Keratinocyte (primary cell): ENCODE measurements around the gene FRMD6. TPM values are rescaled to one million over a fixed set of nuclear protein-coding genes. Genes with fewer than 3 reads are reported as not detected.

Source experiments
- DNase-seq: peaks from one replicate; pipeline ENCODE4 v3.0.0-alpha.2; 2011; ENCODE audit warnings: low read depth, missing footprints, low spot score
- FAIRE-seq: peaks from 2 replicates; lab custom pipeline; 2011; peaks lifted over from hg19 to GRCh38; lab: Jason Lieb, UNC
- H2AFZ ChIP-seq: 2 replicates; pipeline ENCODE4 v1.6.0; 2012; ENCODE audit warnings: low read length, control low read depth, inconsistent platforms; ENCODE audit not compliant: control insufficient read depth
- H3K27ac ChIP-seq: 2 replicates; pipeline ENCODE4 v1.5.1; 2011; ENCODE audit warnings: low read length; ENCODE audit not compliant: control insufficient read depth, insufficient read depth
- H3K27me3 ChIP-seq: 3 replicates; pipeline ENCODE4 v1.6.0; 2011; ENCODE audit warnings: low read length; ENCODE audit not compliant: control insufficient read depth, insufficient read depth; ENCODE audit errors: extremely low read depth
- H3K36me3 ChIP-seq, 2 experiments: 2 replicates in 1 of 2; 3 replicates in 1 of 2; pipeline ENCODE4 v1.5.1; 2011; ENCODE audit warnings: low read length in 2 of 2, mild to moderate bottlenecking in 1 of 2; ENCODE audit not compliant: control insufficient read depth in 2 of 2, insufficient read depth in 2 of 2; ENCODE audit errors: extremely low read depth in 1 of 2
- H3K4me1 ChIP-seq: 3 replicates; pipeline ENCODE4 v1.5.1; 2011; ENCODE audit warnings: low read length; ENCODE audit not compliant: control insufficient read depth, insufficient read depth; ENCODE audit errors: extremely low read depth
- H3K4me2 ChIP-seq: 3 replicates; pipeline ENCODE4 v1.6.0; 2011; ENCODE audit warnings: low read depth, low read length; ENCODE audit not compliant: control insufficient read depth, insufficient read depth; ENCODE audit errors: extremely low read depth
- H3K4me3 ChIP-seq, 3 experiments: fragments of 200-600 bp in 1 of 3; sonication (generic) in 1 of 3; 2 replicates in 2 of 3; 3 replicates in 1 of 3; pipeline ENCODE4 v1.5.1; 2011 to 2016; ENCODE audit warnings: low read length in 3 of 3, mild to moderate bottlenecking in 3 of 3, control low read depth in 2 of 3, inconsistent platforms in 1 of 3, low read depth in 1 of 3, mixed read lengths in 1 of 3, mixed run types in 1 of 3, moderate library complexity in 1 of 3; ENCODE audit not compliant: control insufficient read depth in 2 of 3, insufficient read depth in 2 of 3; ENCODE audit errors: extremely low read depth in 1 of 3
- H3K79me2 ChIP-seq: 2 replicates; pipeline ENCODE4 v1.6.0; 2012; ENCODE audit warnings: low read length; ENCODE audit not compliant: control insufficient read depth, insufficient read depth
- H3K9ac ChIP-seq: 3 replicates; pipeline ENCODE4 v1.6.0; 2011; ENCODE audit warnings: low read length; ENCODE audit not compliant: control insufficient read depth, insufficient read depth; ENCODE audit errors: extremely low read depth
- H3K9me1 ChIP-seq: 3 replicates; pipeline ENCODE4 v1.6.0; 2011; ENCODE audit warnings: low read length; ENCODE audit not compliant: control insufficient read depth, insufficient read depth; ENCODE audit errors: extremely low read depth
- H3K9me3 ChIP-seq: 2 replicates; pipeline ENCODE4 v1.5.1; 2012; ENCODE audit warnings: low read depth, low read length; ENCODE audit not compliant: control insufficient read depth
- H4K20me1 ChIP-seq: 3 replicates; pipeline ENCODE4 v1.6.0; 2011; ENCODE audit warnings: low read length; ENCODE audit not compliant: control insufficient read depth, insufficient read depth; ENCODE audit errors: extremely low read depth
- EZH2 ChIP-seq: IDR thresholded peaks from one replicate; pipeline ENCODE4 v1.6.1; 2012; ENCODE audit warnings: inconsistent platforms, mild to moderate bottlenecking, low read length, moderate library complexity
- dilution Hi-C: fragments of 300-500 bp; cut with MboI; formaldehyde crosslinking; loops from one replicate; pipeline ENCODE4 v1.7.0; 2020; ENCODE audit warnings: low sequenced_read_pairs; ENCODE audit not compliant: extremely low pct_ligation_motif_present
- polyA plus RNA-seq, 5 experiments: library from polyadenylated mRNA; depleted of rRNA in 3 of 5; stranded (reverse) in 3 of 5; stranded (forward) in 1 of 5; unstranded in 1 of 5; fragments of >200 nt; gene quantifications; 1 replicate in 1 of 5; 2 replicates in 3 of 5; 3 replicates in 1 of 5; pipeline versions ENCODE4 v1.2.1 to v1.2.3, GENCODE V29; 2011 to 2012; ENCODE audit warnings: missing spikeins in 2 of 5, low read depth in 1 of 5, low replicate concordance in 1 of 5
- TF ChIP-seq, protein P1 (sequence below), 3 experiments: IDR thresholded peaks in 1 of 3; conservative IDR thresholded peaks in 1 of 3; optimal IDR thresholded peaks in 1 of 3; 2 replicates in 2 of 3; 3 replicates in 1 of 3; pipeline versions ENCODE3 to v1.5.1; 2011; ENCODE audit warnings: low read length in 3 of 3, mild to moderate bottlenecking in 3 of 3, moderate library complexity in 2 of 3, control low read depth in 1 of 3, inconsistent platforms in 1 of 3; ENCODE audit not compliant: insufficient read depth in 2 of 3; ENCODE audit errors: extremely low read depth in 1 of 3

Gene FRMD6
- polyA plus RNA-seq, 1 donor (not counting 4 experiments of a cell fraction or from before 2014, with no cell fraction given) = 120 TPM

DNA sequence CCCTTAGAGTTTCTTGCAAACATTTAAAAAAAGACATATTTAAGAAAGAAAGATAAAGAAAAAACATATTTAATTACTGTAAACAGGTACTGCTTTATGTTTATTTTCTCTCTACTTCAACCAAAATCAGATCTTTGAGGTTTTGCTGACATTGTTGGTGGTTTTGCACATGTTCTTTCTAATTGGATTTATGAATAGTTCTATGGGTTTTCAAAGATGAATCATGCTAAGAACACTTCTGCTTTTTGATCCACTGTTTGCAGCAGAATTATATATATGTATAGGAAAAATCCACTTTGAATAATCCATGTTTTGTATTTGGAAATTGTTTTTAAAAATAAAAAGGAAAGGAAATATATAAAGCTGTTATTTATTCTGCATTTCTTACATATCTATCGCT, 78.4 kb downstream of the FRMD6 start:
- no peak overlapping the region for H3K4me3 ChIP-seq
- no peaks in the 10 kb centered on the region for H3K27me3 ChIP-seq
- no peak overlapping the region for H3K9ac ChIP-seq
- FAIRE-seq (no peak), DNase-seq (no peak)
- H3K79me2 ChIP-seq = no peaks in the 10 kb centered on the region
- dilution Hi-C loops = no loop called here
- H3K36me3 ChIP-seq = peaks cover 19 to 27% of the 10 kb centered on the region in 2 experiments
- no peak overlapping the region for H2AFZ ChIP-seq
- no peak overlapping the region for H3K4me2 ChIP-seq
- no peak overlapping the region for H3K27ac ChIP-seq
- H3K4me1 ChIP-seq = no peaks in the 10 kb centered on the region
- no peak for TF ChIP-seq EZH2
- TF ChIP-seq, protein P1, sequence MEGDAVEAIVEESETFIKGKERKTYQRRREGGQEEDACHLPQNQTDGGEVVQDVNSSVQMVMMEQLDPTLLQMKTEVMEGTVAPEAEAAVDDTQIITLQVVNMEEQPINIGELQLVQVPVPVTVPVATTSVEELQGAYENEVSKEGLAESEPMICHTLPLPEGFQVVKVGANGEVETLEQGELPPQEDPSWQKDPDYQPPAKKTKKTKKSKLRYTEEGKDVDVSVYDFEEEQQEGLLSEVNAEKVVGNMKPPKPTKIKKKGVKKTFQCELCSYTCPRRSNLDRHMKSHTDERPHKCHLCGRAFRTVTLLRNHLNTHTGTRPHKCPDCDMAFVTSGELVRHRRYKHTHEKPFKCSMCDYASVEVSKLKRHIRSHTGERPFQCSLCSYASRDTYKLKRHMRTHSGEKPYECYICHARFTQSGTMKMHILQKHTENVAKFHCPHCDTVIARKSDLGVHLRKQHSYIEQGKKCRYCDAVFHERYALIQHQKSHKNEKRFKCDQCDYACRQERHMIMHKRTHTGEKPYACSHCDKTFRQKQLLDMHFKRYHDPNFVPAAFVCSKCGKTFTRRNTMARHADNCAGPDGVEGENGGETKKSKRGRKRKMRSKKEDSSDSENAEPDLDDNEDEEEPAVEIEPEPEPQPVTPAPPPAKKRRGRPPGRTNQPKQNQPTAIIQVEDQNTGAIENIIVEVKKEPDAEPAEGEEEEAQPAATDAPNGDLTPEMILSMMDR (optimal IDR thresholded peaks at IDR 0.05 in 1 of 3, IDR thresholded peaks at IDR 0.05 in 1 of 3, conservative IDR thresholded peaks at IDR 0.05 in 1 of 3; ENCODE audit: extremely low read depth in 1 of 3, insufficient read depth in 2 of 3, low read length in 3 of 3) = no peak
- no peaks in the 10 kb centered on the region for H3K9me3 ChIP-seq
- H4K20me1 ChIP-seq = no peaks in the 10 kb centered on the region
- H3K9me1 ChIP-seq = no peaks in the 10 kb centered on the region

DNA sequence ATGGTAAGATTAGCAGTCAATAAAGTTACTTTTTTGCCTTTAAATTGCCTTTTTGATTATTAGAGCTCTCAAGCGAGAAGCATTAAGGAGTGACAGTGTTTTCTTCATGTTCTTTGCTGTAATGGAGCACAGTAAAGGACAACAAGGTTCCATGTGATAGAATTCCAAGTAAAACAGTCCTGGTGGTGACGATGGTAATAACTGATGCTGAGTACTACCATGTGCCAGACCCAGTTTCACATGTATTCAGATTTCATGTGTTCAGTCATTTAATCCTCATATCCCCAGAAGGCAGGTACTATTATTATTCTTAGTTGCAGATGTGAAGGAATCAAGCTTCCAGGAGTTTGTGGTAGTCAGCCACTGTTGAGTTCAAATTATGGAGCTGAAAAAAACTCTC, 79.0 kb downstream of the FRMD6 start:
- dilution Hi-C loops = no loop called here
- Histone ChIP-seq H3K27ac (no peak overlapping the region), H3K4me1 (no peaks in the 10 kb centered on the region), H3K36me3 (peaks cover 17 to 24% of the 10 kb centered on the region in 2 experiments), H3K9me1 (no peaks in the 10 kb centered on the region), H3K27me3 (no peaks in the 10 kb centered on the region), H3K4me3 (no peak overlapping the region), H3K9ac (no peak overlapping the region), H3K4me2 (no peak overlapping the region), H3K9me3 (no peaks in the 10 kb centered on the region), H4K20me1 (no peaks in the 10 kb centered on the region), H3K79me2 (no peaks in the 10 kb centered on the region), H2AFZ (no peak overlapping the region)
- DNase-seq = no peak
- no peak for TF ChIP-seq EZH2
- no peak for FAIRE-seq

DNA sequence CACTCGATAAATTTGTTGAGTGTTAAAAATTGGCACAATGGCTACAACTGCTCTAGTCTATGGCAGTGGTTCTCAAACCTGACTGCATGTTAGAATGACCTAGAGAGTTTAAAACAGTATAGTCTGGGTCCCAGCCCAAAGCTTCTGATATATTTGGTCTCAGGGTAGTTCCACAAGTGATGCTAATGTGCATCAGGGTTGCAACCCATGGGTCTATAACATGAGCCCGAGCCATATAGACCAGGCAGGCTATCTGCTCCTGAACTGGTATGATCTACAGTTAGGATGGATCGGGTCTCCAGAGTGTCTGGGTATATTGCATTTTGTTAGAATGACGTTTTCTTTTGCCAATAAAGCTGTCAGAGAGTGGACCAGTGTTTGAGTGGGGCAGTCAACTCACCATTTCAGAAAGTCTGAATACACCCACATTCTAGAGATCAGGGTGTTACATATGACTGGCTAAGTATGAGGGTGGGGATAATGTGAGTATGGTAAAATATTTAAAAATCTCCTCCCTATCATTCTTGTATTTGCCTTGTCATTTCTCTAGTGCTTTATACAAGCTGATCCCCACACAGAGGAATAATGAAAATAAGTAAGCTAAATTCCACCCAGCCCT, 80.9 kb downstream of the FRMD6 start:
- no peak overlapping the region for H3K9ac ChIP-seq
- peaks cover 7 to 13% of the 10 kb centered on the region in 2 experiments for H3K36me3 ChIP-seq
- no peak overlapping the region for H3K4me2 ChIP-seq
- H3K4me1 ChIP-seq = no peaks in the 10 kb centered on the region
- no peaks in the 10 kb centered on the region for H3K9me1 ChIP-seq
- FAIRE-seq (no peak), DNase-seq (no peak)
- TF ChIP-seq, protein P1 (optimal IDR thresholded peaks at IDR 0.05 in 1 of 3, IDR thresholded peaks at IDR 0.05 in 1 of 3, conservative IDR thresholded peaks at IDR 0.05 in 1 of 3; ENCODE audit: extremely low read depth in 1 of 3, insufficient read depth in 2 of 3, low read length in 3 of 3) = no peak
- TF ChIP-seq EZH2 = no peak
- no peak overlapping the region for H3K27ac ChIP-seq
- no peaks in the 10 kb centered on the region for H3K79me2 ChIP-seq
- H3K4me3 ChIP-seq = no peak overlapping the region
- dilution Hi-C loops = no loop called here
- no peaks in the 10 kb centered on the region for H3K27me3 ChIP-seq
- no peaks in the 10 kb centered on the region for H3K9me3 ChIP-seq
- H2AFZ ChIP-seq = no peak overlapping the region
- no peaks in the 10 kb centered on the region for H4K20me1 ChIP-seq
